HT-29 (cell line): Measurements from ENCODE around the gene AP5M1. TPM values are rescaled to one million over a fixed set of nuclear protein-coding genes. Genes with fewer than 3 reads are reported as not detected.
A peak's percentile ranks its signal among the peaks of the same experiment; 100 is the strongest.
"Not testable (repeated sequence)": the region's sequence is repeated elsewhere in the genome, so short reads cannot be mapped to it uniquely, and the experiment has no call there.

Experiments used
- DNase-seq: peaks from one replicate; pipeline ENCODE4 v3.0.0-alpha.2; 2015; ENCODE audit warnings: low spot score
- total RNA-seq: library from RNA; depleted of rRNA; stranded (reverse); fragments of >200 nt; shearing (Covaris generic); gene quantifications from 2 replicates; pipeline ENCODE4 v1.2.3, GENCODE V29; 2014; rRNA removed

AP5M1 gene, protein sequence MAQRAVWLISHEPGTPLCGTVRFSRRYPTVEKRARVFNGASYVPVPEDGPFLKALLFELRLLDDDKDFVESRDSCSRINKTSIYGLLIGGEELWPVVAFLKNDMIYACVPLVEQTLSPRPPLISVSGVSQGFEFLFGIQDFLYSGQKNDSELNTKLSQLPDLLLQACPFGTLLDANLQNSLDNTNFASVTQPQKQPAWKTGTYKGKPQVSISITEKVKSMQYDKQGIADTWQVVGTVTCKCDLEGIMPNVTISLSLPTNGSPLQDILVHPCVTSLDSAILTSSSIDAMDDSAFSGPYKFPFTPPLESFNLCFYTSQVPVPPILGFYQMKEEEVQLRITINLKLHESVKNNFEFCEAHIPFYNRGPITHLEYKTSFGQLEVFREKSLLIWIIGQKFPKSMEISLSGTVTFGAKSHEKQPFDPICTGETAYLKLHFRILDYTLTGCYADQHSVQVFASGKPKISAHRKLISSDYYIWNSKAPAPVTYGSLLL
- total RNA-seq: 7.8 and 13.2 TPM in 2 replicates

- DNase-seq: peak; percentile 81
These were observed at the start of gene AP5M1, which contains the start of gene EXOC5 for GRCh38 chr14:57268161-57269069. AP5M1 (plus strand) TSS chr14:57268971; CDS start chr14:57269315, 344 bp downstream. EXOC5 (minus strand) TSS chr14:57268905; CDS start chr14:57268648, 257 bp downstream.

DNA sequence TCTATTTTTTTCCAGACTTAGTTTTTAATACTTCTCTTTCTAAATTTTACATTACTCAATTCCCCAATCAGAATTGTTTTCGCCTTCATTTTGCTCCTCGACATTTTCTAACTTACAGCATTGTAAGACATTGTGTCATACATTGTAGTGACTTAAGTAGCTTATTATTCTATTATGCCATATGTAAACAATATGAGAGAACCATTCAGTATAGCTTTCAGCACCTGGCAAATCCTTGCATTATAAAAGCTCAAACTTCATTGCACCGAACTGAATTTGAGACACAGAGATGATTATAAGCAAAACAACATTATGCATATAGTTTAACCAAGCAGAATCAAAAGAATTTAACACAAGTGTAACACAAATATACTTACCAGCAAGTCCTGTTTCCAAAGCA, 46.8 kb upstream of the AP5M1 start:
- DNase-seq: no peak

DNA sequence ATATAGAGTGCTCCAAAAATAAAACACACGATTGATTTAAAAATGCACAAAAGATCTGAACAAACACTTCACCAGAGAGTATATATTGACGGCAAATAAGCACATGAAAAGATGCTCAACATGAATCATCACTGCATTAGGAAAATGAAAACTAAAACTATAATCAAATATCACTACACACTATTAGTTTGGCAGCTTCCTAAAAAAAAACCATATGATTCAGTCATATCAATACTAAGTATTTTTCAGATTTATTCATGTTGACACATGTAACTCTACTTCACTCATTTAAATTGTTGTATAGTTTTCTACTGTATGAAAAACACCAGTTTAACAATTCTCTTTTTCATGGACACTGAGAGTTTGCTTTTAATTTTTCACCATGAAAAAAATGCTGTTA, 41.7 kb upstream of the AP5M1 start:
- no peak for DNase-seq

DNA sequence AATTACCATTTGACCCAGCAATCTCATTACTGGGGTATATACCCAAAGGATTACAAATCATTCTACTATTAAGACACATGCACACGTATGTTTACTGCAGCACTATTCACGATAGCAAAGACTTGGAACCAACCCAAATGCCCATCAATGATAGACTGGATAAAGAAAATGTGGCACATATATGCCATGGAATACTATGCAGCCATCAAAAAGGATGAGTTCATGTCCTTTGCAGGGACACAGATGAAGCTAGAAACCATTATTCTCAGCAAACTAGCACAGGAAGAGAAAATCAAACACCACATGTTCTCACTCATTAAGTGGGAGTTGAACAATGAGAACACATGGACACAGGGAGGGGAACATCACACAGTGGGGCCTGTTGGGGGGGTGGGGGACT, 40.5 kb upstream of the AP5M1 start:
- DNase-seq: not testable (repeated sequence)

DNA sequence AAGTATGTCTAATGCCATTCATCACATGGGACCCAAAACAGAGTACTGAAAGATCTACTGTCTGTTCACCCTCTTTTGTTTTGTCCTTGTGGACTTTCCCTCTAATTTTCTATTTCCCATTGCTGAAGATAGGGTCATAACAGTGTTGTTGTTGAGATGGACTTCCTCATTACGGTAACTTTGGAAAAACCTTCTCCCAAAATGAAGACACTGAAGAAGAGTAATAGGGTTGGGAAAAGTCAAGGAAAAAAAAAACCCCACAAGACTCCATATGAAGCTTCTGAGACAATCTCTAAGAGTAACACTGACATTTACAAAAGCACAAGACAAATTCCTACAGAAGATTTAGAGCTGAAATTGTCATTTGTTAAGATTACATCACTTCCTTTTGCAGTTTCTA, 36.8 kb upstream of the AP5M1 start:
- DNase-seq: no peak

DNA sequence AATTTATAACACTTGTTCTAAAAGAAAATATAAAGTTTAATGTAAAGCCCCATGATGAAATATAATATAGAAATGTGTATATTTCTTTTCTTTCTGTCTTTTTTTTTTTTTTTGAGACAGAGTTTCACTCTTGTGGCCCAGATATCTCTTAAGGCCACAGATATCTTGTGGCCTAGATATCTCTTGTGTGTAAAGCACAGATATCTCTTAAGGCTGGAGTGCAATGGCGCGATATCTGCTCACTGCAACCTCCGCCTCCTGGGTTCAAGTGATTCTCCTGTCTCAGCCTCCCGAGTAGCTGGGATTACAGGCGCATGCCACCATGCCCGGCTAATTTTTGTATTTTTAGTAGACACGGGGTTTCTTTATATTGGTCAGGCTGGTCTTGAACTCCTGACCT, 28.7 kb upstream of the AP5M1 start:
- not testable (repeated sequence) for DNase-seq

DNA sequence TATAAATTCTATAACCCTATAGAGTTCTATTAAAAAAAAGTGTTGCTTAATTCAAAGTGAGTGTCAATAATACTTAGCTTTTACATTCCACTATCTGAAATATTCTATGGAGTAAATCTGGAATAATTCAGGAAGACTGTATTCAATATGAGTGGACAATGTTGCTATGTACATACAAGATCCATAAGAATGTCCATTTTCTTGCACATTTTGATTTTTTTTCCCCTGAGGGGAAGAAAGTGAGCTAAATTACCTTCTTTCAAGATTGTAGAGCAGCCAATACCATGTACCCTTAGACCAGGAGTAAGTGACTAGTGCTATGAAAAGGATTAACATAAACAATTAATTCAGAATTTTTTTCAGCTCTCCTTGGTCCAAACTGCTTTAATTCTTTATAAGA, 25.5 kb upstream of the AP5M1 start:
- DNase-seq: no peak

DNA sequence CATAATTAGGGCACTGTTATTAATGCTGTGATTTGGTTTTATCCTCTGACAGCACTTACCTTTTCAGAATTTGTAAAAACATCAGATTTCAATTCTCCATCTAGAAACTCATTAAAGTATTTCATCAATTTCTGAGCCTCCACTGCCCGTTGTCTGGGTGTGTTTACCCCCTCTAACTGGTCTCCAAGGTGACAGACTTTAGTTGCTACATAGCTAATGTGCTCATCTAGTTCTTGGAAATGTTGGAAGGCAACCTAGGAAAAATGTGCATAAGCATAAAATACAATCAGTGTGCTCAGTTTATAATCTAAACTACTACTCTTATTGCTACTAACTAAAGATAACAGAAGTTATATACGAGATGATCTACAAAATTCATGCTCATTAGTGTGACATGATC, 24.7 kb upstream of the AP5M1 start:
- no peak for DNase-seq

GRCh38 chr14:57245941-57246340, 22.8 kb upstream of the AP5M1 start:
- no peak for DNase-seq

DNA sequence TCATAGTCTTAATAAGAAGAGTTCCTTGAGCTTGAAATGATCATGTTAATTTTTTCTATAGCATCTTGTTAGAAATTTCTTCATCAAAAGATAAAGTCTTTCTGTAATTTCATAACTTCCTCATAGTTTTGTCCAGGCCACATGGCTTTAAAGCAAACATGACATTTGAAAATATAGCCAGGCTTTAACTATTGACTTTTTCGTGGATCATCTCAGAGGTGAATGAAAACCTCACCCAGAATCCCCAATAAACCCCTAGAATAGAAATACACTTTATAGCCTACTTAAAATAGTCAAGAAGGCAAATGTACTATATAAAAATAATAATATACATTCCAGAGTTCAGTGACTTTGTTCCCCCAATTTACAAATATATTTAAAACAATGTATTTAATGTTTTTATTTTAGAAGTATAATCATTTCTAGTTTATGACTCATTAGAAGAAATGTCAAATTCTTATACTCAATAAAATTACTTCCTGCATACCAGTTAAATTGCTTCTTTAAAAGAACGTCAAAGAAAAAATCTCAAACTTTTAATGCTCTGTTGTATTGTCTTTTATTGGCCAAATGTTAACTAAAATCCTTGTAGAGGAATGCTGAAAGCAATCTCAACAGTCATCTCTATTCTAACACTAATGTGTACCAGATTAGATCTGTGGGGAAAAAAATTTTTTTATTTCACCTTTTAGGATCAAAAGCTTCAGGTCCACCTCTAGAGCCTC, 21.7 kb upstream of the AP5M1 start:
- DNase-seq: no peak

DNA sequence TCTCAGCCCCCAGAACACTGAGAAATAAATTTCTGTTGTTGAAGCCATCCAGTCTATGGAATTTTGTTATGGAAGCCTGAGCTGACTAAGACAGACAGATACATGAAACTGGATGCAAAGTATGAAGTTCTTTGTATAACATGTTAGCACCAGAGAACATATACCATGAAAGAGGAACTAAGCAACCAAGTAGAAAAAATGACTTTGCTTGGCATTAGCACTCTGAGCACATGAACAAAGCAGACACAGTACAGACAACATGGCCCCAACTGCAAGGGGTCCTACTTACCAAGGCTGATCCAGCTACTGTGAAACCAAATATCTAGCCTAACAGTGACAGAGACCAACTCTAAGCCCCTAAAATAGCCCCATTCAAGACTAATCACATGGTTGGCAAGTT, 13.9 kb upstream of the AP5M1 start:
- DNase-seq: no peak

DNA sequence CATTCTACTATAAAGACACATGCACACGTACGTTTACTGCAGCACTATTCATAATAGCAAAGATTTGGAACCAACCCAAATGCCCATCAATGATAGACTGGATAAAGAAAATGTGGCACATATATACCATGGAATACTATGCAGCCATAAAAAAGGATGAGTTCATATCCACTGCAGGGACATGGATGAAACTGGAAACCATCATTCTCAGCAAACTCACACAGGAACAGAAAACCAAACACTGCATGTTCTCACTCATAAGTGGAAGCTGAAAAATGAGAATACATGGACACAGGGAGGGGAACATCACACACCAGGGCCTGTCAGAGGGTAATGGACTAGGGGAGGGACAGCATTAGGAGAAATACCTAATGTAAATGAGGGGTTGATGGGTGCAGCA, 10.6 kb upstream of the AP5M1 start:
- not testable (repeated sequence) for DNase-seq

DNA sequence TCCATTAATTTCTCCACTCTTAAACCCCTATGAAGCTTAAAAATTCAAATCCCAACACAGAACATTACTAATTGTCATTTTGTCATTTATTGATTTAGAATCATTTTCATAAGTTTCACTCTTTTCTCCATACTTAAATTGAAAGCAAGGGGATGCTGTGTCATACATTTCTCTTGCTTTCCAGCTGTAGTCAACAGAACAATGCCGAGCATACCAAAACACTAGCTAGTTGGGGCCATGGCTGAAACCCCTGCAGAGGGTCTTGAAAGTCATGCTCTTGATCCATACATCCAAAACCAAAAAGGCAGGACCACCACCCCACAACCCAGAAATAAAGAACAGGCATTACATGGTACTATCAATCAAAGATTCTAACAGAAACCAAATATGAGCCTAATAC, 9.1 kb upstream of the AP5M1 start:
- no peak for DNase-seq

GRCh38 chr14:57261604-57262003, 7.2 kb upstream of the AP5M1 start:
- DNase-seq: no peak

GRCh38 chr14:57262117-57262516, 6.7 kb upstream of the AP5M1 start:
- no peak for DNase-seq

DNA sequence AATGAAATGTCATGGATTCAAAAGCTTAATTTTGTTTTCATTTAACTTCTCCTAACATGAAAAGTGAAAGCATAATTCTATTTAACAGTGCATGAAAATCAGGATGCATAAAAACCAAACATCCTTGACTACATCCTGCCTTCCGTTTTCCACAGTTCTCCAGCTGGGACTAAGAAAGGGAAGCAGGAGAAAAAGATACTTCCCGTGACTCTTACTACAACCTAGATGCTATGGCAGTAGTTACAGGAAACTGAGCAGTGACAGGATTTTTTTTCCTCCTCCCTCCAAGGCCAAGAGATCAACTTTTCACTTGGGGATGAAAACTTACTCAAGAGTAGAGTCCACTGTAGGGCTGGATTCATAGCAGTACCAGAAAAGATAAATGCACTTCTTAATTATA, 2.7 kb upstream of the AP5M1 start:
- DNase-seq: no peak

- no peak for DNase-seq
These were observed 4.5 kb downstream of the AP5M1 start for GRCh38 chr14:57273236-57273635.

GRCh38 chr14:57274551-57274950, 5.8 kb downstream of the AP5M1 start:
- no peak for DNase-seq

DNA sequence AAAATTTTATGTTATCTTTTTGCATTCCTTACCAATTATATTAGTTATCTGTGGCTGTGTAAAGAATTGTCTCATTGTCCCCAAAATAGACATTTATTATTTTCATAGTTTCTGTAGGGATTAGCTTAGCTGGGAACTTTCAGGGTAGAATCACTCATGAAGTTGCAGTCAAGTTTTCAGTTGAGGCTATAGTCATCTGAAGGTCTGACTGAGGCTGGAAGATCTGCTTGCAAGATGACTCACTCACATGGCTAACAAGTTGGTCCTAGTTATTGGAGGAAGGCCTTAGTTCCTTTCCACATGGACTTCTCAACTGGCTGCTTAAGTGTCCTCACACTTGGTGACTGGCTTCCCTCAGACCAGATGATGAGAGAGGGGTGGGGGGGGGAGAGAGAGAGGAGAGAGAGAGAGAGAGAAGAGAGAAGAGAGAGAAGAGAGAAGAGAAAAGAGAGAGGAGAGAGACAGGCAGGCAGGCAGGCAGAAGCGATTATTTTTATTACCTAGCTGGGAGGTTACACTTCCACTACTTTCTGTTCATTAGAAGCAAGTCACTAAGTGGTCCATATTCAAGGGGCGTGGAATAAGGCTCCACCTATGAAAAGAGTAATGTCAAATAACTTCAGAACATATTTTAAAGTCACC, 6.4 kb downstream of the AP5M1 start:
- DNase-seq: no peak

DNA sequence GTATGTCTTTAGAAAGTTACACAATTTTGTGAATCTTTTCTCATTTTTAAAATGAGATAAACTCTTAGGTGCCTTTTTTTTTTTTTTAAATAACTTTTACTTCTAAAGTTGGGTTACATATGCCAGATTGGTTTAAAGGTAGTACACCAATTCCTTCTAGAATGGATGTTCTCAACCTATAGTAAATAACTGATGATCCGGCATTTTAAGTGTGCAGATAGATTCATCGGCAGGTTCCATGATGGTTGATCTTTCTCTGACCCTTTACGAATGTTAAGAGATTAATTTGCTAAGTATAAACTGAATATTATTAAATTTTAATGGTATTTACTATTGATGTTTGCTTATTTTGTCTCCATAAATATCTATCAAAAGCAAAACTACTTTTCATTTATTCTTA, 8.3 kb downstream of the AP5M1 start:
- DNase-seq: no peak

- no peak for DNase-seq
These were observed 19.0 kb downstream of the AP5M1 start for GRCh38 chr14:57287745-57288144.
